HepG2 (cell line): Measurements from ENCODE around the gene HID1. TPM values are rescaled to one million over a fixed set of nuclear protein-coding genes. Genes with fewer than 3 reads are reported as not detected.

Experiments
- ATF7 ChIP-seq, 2 experiments: fragments of 450-650 bp in 1 of 2; sonication (generic) in 1 of 2; formaldehyde crosslinking in 1 of 2; IDR thresholded peaks; 2 replicates each; pipeline versions ENCODE4 v1.4.0 to v1.6.1; 2016 to 2020; ENCODE audit warnings: antibody characterized with exemption in 1 of 2, mild to moderate bottlenecking in 1 of 2, missing genetic modification reagents in 1 of 2
- CBX2 ChIP-seq, 2 experiments: fragments of 200-600 bp in 1 of 2; sonication (generic); formaldehyde crosslinking in 1 of 2; IDR thresholded peaks; 2 replicates each; pipeline versions ENCODE4 v1.7.0 to v1.8.1; 2018 to 2022; ENCODE audit warnings: low read depth in 2 of 2, low read length in 1 of 2, mild to moderate bottlenecking in 1 of 2, missing genetic modification reagents in 1 of 2
- GTF3A ChIP-seq: sonication (generic); formaldehyde crosslinking; conservative IDR thresholded peaks from 2 replicates; pipeline ENCODE4 v1.4.0; 2020; ENCODE audit warnings: mild to moderate bottlenecking, missing genetic modification reagents
- HNRNPLL ChIP-seq: fragments of 200-400 bp; formaldehyde crosslinking; IDR thresholded peaks from 2 replicates; pipeline ENCODE4 v1.6.1; 2017; ENCODE audit warnings: mild to moderate bottlenecking, low read depth, low read length; ENCODE audit not compliant: poor library complexity, severe bottlenecking
- MEF2D ChIP-seq: sonication (generic); formaldehyde crosslinking; IDR thresholded peaks from 2 replicates; pipeline ENCODE4 v1.5.1; 2020; ENCODE audit warnings: mild to moderate bottlenecking, missing genetic modification reagents
- MLLT10 ChIP-seq: sonication (generic); formaldehyde crosslinking; IDR thresholded peaks from 2 replicates; pipeline ENCODE4 v1.4.0; 2020; ENCODE audit warnings: missing genetic modification reagents
- NBN ChIP-seq: fragments of 450-650 bp; conservative IDR thresholded peaks from 2 replicates; pipeline ENCODE4 v1.6.1; 2017
- NFRKB ChIP-seq: fragments of 450-650 bp; IDR thresholded peaks from 2 replicates; pipeline ENCODE4 v1.6.1; 2017
- SMYD3 ChIP-seq: sonication (generic); formaldehyde crosslinking; IDR thresholded peaks from 2 replicates; pipeline ENCODE4 v1.8.1; 2023; ENCODE audit warnings: mild to moderate bottlenecking, missing genetic modification reagents
- TMF1 ChIP-seq: sonication (generic); formaldehyde crosslinking; IDR thresholded peaks from 2 replicates; pipeline ENCODE4 v1.8.1; 2022; ENCODE audit warnings: low read depth, missing genetic modification reagents
- ZFP82 ChIP-seq: sonication (generic); formaldehyde crosslinking; IDR thresholded peaks from 2 replicates; pipeline ENCODE4 v1.5.1; 2020; ENCODE audit warnings: mild to moderate bottlenecking, missing genetic modification reagents, borderline replicate concordance
- ZKSCAN5 ChIP-seq: sonication (generic); formaldehyde crosslinking; IDR thresholded peaks from 2 replicates; pipeline ENCODE4 v1.5.1; 2020; ENCODE audit warnings: mild to moderate bottlenecking, missing genetic modification reagents
- ZNF20 ChIP-seq: sonication (generic); formaldehyde crosslinking; IDR thresholded peaks from 2 replicates; pipeline ENCODE4 v1.4.0; 2020; ENCODE audit warnings: mild to moderate bottlenecking, moderate library complexity, missing genetic modification reagents
- ZNF224 ChIP-seq: sonication (generic); formaldehyde crosslinking; IDR thresholded peaks from 2 replicates; pipeline ENCODE4 v1.5.0; 2020; ENCODE audit warnings: mild to moderate bottlenecking, missing genetic modification reagents
- ZNF235 ChIP-seq: sonication (generic); formaldehyde crosslinking; IDR thresholded peaks from 2 replicates; pipeline ENCODE4 v1.8.1; 2023; ENCODE audit warnings: mild to moderate bottlenecking, missing genetic modification reagents, borderline replicate concordance
- ZNF557 ChIP-seq: sonication (generic); formaldehyde crosslinking; IDR thresholded peaks from 2 replicates; pipeline ENCODE4 v1.4.0; 2020; ENCODE audit warnings: missing genetic modification reagents
- ZSCAN12 ChIP-seq: sonication (generic); formaldehyde crosslinking; IDR thresholded peaks from 2 replicates; pipeline ENCODE4 v1.9.0; 2021; ENCODE audit warnings: mild to moderate bottlenecking, missing genetic modification reagents
- polyA plus RNA-seq, 8 experiments: library from polyadenylated mRNA; depleted of rRNA in 3 of 8; stranded (reverse) in 7 of 8; unstranded in 1 of 8; fragments of >200 nt; fragmentation: Illumina TruSeq in 4 of 8; extraction: Trizol in 4 of 8; gene quantifications; 2 replicates each; pipeline versions ENCODE4 v1.2.1 to v1.2.3, GENCODE V29; 2011 to 2016; ENCODE audit warnings: low read depth in 4 of 8, missing spikeins in 1 of 8, mixed read lengths in 1 of 8; ENCODE audit not compliant: insufficient read depth in 1 of 8
- total RNA-seq, 5 experiments: library from RNA; depleted of rRNA; stranded (reverse); fragments of >200 nt; fragmentation: Illumina TruSeq; extraction: Trizol; gene quantifications; 2 replicates each; pipeline ENCODE4 v1.2.3, GENCODE V29; 2016; ENCODE audit warnings: low read depth in 1 of 5
- TF ChIP-seq, protein P1 (sequence below), 2 experiments: fragments of 450-650 bp in 1 of 2; sonication (generic) in 1 of 2; formaldehyde crosslinking in 1 of 2; IDR thresholded peaks; 2 replicates each; pipeline versions ENCODE4 v1.6.1 to v1.8.0; 2016 to 2022; ENCODE audit warnings: antibody characterized with exemption in 1 of 2, mild to moderate bottlenecking in 1 of 2, missing genetic modification reagents in 1 of 2
- TF ChIP-seq, protein P2 (sequence below): sonication (generic); formaldehyde crosslinking; IDR thresholded peaks from 2 replicates; pipeline ENCODE4 v1.4.0; 2020; ENCODE audit warnings: missing genetic modification reagents

The HID1 gene
- total and polyA plus RNA-seq, 2 of the 13 experiments (the other 11 are each of a cell fraction or from before 2014, with no cell fraction given), result 2.1 to 10.6 TPM

DNA sequence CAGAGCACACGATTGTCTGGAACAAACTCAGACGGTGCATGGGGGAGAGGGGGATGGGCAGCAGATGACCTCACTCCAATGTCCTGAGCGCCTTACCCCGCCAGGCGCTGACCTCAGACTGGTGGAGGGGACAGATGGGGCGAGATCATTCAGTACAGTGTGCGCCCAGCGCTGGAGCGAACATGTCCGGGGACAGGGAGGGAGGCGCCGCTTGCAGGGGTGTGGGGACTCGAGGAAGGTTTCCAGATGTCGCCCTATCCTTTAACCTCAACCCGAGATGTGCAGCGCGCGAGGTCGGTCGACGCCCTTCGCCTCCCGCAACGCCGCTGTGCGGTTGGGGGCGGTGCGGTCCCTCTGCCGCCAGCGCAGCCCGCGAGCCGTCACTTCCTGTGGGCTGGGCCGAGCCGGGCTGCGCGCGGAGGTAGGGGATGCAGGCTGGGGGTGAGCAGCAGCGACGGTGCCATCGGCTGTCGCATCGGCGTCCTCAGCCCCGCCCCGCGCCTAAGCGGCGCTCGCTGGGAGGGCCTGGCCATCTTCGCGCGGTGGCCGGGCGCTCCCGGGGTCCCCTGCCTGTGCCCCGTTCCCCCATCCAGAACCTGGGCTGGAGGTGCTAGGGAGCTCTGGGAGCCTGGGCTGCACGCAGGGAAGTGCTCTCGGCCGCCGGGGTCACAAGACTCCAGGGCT is 9.6 kb upstream of the HID1 start (continued):
- TF ChIP-seq, protein P1, sequence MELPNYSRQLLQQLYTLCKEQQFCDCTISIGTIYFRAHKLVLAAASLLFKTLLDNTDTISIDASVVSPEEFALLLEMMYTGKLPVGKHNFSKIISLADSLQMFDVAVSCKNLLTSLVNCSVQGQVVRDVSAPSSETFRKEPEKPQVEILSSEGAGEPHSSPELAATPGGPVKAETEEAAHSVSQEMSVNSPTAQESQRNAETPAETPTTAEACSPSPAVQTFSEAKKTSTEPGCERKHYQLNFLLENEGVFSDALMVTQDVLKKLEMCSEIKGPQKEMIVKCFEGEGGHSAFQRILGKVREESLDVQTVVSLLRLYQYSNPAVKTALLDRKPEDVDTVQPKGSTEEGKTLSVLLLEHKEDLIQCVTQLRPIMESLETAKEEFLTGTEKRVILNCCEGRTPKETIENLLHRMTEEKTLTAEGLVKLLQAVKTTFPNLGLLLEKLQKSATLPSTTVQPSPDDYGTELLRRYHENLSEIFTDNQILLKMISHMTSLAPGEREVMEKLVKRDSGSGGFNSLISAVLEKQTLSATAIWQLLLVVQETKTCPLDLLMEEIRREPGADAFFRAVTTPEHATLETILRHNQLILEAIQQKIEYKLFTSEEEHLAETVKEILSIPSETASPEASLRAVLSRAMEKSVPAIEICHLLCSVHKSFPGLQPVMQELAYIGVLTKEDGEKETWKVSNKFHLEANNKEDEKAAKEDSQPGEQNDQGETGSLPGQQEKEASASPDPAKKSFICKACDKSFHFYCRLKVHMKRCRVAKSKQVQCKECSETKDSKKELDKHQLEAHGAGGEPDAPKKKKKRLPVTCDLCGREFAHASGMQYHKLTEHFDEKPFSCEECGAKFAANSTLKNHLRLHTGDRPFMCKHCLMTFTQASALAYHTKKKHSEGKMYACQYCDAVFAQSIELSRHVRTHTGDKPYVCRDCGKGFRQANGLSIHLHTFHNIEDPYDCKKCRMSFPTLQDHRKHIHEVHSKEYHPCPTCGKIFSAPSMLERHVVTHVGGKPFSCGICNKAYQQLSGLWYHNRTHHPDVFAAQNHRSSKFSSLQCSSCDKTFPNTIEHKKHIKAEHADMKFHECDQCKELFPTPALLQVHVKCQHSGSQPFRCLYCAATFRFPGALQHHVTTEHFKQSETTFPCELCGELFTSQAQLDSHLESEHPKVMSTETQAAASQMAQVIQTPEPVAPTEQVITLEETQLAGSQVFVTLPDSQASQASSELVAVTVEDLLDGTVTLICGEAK (IDR thresholded peaks at IDR 0.05), result no peak
- TF ChIP-seq, protein P1 (CRISPR knock-in tag; IDR thresholded peaks at IDR 0.05), result peak; percentile 61; the same call in 1 of the 2 replicates
- TF ChIP-seq ZFP82 (CRISPR knock-in tag) (no peak; the same call in none of the 2 replicates), NFRKB (no peak), ZKSCAN5 (CRISPR knock-in tag) (no peak), ZNF224 (peak; percentile 93; the same call in 1 of the 2 replicates), ZNF557 (CRISPR knock-in tag) (no peak), CBX2 (IDR thresholded peaks at IDR 0.05; ENCODE audit: low read depth, low read length) (no peak), CBX2 (CRISPR knock-in tag; IDR thresholded peaks at IDR 0.05; ENCODE audit: low read depth) (no peak; the same call in 1 of the 2 replicates), SMYD3 (CRISPR knock-in tag) (no peak; the same call in 1 of the 2 replicates), ZNF20 (CRISPR knock-in tag) (no peak), GTF3A (0 out of 2 replicates have a peak, but pooled peaks have one; percentile 16), ZNF235 (CRISPR knock-in tag) (peak; percentile 83), NBN (no peak), MLLT10 (CRISPR knock-in tag) (no peak), ATF7 (IDR thresholded peaks at IDR 0.05) (peak; percentile 61), ATF7 (CRISPR knock-in tag; IDR thresholded peaks at IDR 0.05) (peak; percentile 90), TMF1 (CRISPR knock-in tag) (peak; percentile 91), HNRNPLL (peak; percentile 80), MEF2D (peak; percentile 71; the same call in 1 of the 2 replicates), ZSCAN12 (peak; percentile 85; the same call in 1 of the 2 replicates)
- TF ChIP-seq, protein P2, sequence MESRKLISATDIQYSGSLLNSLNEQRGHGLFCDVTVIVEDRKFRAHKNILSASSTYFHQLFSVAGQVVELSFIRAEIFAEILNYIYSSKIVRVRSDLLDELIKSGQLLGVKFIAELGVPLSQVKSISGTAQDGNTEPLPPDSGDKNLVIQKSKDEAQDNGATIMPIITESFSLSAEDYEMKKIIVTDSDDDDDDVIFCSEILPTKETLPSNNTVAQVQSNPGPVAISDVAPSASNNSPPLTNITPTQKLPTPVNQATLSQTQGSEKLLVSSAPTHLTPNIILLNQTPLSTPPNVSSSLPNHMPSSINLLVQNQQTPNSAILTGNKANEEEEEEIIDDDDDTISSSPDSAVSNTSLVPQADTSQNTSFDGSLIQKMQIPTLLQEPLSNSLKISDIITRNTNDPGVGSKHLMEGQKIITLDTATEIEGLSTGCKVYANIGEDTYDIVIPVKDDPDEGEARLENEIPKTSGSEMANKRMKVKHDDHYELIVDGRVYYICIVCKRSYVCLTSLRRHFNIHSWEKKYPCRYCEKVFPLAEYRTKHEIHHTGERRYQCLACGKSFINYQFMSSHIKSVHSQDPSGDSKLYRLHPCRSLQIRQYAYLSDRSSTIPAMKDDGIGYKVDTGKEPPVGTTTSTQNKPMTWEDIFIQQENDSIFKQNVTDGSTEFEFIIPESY, result peak; percentile 20; the same call in 1 of the 2 replicates
